GM23248 (cell line): ENCODE results near the gene CLSTN2.

ENCODE experiments used
- EZH2 ChIP-seq: fragments of 200-600 bp; sonication (generic); IDR thresholded peaks from 2 replicates; pipeline ENCODE4 v1.6.1; 2018; ENCODE audit warnings: antibody characterized with exemption, mild to moderate bottlenecking; ENCODE audit not compliant: insufficient read depth, poor library complexity, severe bottlenecking
- EZH2phosphoT487 ChIP-seq: fragments of 200-600 bp; sonication (generic); IDR thresholded peaks from 2 replicates; pipeline ENCODE4 v1.6.1; 2018; ENCODE audit warnings: antibody characterized with exemption, moderate library complexity, mild to moderate bottlenecking, low read depth; ENCODE audit not compliant: insufficient read depth

DNA sequence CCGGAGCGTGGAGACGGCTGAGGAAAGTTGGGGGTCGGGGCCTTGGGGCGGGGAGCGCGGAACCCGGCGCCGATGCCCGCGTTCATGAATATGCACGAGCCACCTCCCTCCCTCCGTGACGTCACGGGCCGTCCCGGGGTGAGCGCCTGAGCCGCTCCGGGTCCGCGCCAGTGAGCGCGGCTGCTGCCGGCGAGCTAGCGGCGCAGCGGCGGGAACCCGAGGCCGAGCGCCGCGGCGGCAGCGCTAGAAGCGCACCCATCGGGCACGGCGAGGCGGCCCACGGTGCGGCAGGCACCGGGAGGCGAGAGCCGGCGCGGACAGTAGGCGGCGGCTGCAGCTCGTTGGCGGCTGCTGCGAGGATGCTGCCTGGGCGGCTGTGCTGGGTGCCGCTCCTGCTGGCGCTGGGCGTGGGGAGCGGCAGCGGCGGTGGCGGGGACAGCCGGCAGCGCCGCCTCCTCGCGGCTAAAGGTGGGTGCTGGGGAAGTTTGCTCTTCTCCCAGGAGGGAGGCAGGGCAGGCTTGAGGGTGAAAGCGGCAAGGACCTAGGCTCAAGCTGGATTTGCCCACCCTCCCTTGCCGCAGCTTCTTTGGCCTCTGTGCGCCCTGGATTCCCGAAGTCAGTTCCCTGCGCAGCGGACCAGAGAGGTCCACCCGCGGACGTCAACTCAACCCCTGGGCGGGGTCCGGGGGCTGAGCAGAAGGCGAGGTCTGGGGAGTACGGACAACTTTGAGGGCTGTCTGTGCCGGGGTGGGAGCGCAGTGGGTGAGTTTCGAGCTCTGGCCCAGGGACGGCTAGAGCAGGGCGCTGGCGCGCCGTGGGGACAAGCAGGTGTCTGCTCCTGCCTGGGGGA is at the start of gene CLSTN2:
- TF ChIP-seq EZH2 (no peak), EZH2phosphoT487 (no peak)
